OCI-LY1 (cell line): Measurements from ENCODE around the gene ZNF248.

Experiments used
- H2AFZ ChIP-seq: fragments of 200-600 bp; sonication (generic), shearing (Covaris generic); 2 replicates; pipeline ENCODE4 v1.6.0; 2014; ENCODE audit warnings: antibody characterized with exemption, mild to moderate bottlenecking, low read length
- H3F3A ChIP-seq: fragments of 200-600 bp; sonication (generic), shearing (Covaris generic); 2 replicates; pipeline ENCODE4 v1.6.0; 2014; ENCODE audit warnings: mild to moderate bottlenecking, antibody characterized with exemption, low read length, moderate library complexity; ENCODE audit not compliant: insufficient read depth
- H3K27ac ChIP-seq: fragments of 200-600 bp; sonication (generic); 2 replicates; pipeline ENCODE4 v1.5.1; 2014; ENCODE audit warnings: low read length, mixed run types, mild to moderate bottlenecking, low read depth; ENCODE audit not compliant: poor library complexity, severe bottlenecking
- H3K27me3 ChIP-seq: fragments of 200-600 bp; sonication (generic); 2 replicates; pipeline ENCODE4 v1.6.0; 2014; ENCODE audit warnings: antibody characterized with exemption, mild to moderate bottlenecking, low read length, moderate library complexity; ENCODE audit not compliant: insufficient read depth
- H3K36me3 ChIP-seq: fragments of 200-600 bp; sonication (generic); 2 replicates; pipeline ENCODE4 v1.6.1; 2014; ENCODE audit warnings: mild to moderate bottlenecking, antibody characterized with exemption, low read length, moderate library complexity, mixed read lengths; ENCODE audit not compliant: insufficient read depth
- H3K4me1 ChIP-seq: fragments of 200-600 bp; sonication (generic); 2 replicates; pipeline ENCODE4 v1.5.1; 2014; ENCODE audit warnings: mild to moderate bottlenecking, low read length, moderate library complexity; ENCODE audit not compliant: insufficient read depth, severe bottlenecking
- H3K4me2 ChIP-seq: fragments of 200-600 bp; sonication (generic), shearing (Covaris generic); 2 replicates; pipeline ENCODE4 v1.6.1; 2014; ENCODE audit warnings: low read length
- H3K4me3 ChIP-seq: fragments of 200-600 bp; sonication (generic); 2 replicates; pipeline ENCODE4 v1.5.1; 2014; ENCODE audit warnings: low read length, low read depth, mild to moderate bottlenecking, mixed read lengths; ENCODE audit not compliant: poor library complexity, severe bottlenecking
- H3K79me2 ChIP-seq: fragments of 200-600 bp; shearing (Covaris generic); 2 replicates; pipeline ENCODE4 v1.6.1; 2016; ENCODE audit warnings: mixed run types, low read length, mixed read lengths; ENCODE audit not compliant: insufficient read depth
- H3K9ac ChIP-seq: fragments of 200-600 bp; sonication (generic), shearing (Covaris generic); 2 replicates; pipeline ENCODE4 v1.6.1; 2014; ENCODE audit warnings: mild to moderate bottlenecking, low read length, mixed read lengths
- H3K9me2 ChIP-seq: fragments of 200-600 bp; sonication (generic), shearing (Covaris generic); 2 replicates; pipeline ENCODE4 v1.6.1; 2014; ENCODE audit warnings: low read depth, mild to moderate bottlenecking, low read length, mixed read lengths
- H3K9me3 ChIP-seq: fragments of 200-600 bp; shearing (Covaris generic); 2 replicates; pipeline ENCODE4 v1.6.1; 2014; ENCODE audit warnings: low read length, mixed read lengths
- H4K20me1 ChIP-seq: fragments of 200-600 bp; sonication (generic), shearing (Covaris generic); 2 replicates; pipeline ENCODE4 v1.6.0; 2016; ENCODE audit warnings: mild to moderate bottlenecking, low read length; ENCODE audit not compliant: insufficient read depth
- EZH2 ChIP-seq: fragments of 200-600 bp; sonication (generic), shearing (Covaris generic); IDR thresholded peaks from 2 replicates; pipeline ENCODE4 v1.8.0; 2017; ENCODE audit warnings: borderline replicate concordance, mixed run types, mild to moderate bottlenecking, antibody characterized with exemption, low read length, moderate library complexity, mixed read lengths
- TF ChIP-seq, protein P1 (sequence below): fragments of 200-600 bp; sonication (generic), shearing (Covaris generic); IDR thresholded peaks from 2 replicates; pipeline ENCODE4 v1.5.1; 2017; ENCODE audit warnings: mild to moderate bottlenecking, antibody characterized with exemption, low read length, moderate library complexity, mixed read lengths

The ZNF248 gene

DNA sequence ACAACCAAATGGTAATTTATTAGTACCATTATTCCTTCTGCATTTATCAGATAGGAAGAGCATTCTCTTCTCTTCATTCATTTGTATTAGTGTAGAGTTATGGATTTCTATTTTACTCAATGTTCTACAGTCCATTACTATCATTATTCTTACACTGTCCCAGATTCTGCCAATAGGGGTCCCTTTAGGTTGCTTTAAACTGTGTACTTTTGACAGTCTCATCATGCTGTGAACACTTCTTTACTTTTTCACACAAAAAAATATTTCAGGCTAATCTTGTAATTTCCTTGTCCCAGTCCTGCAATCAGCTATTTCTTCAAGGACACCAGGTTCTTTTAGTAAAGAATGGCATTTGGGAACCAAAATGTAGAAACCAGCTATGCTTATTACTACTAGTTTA, 99.3 kb downstream of the ZNF248 start:
- no peaks in the 10 kb centered on the region for H3K9me3 ChIP-seq
- H3K9ac ChIP-seq, result no peak overlapping the region
- H3K27me3 ChIP-seq, result no peaks in the 10 kb centered on the region
- H4K20me1 ChIP-seq, result no peaks in the 10 kb centered on the region
- H3K27ac ChIP-seq, result no peak overlapping the region
- H3K4me1 ChIP-seq, result no peaks in the 10 kb centered on the region
- H3K4me2 ChIP-seq, result no peak overlapping the region
- H3F3A ChIP-seq, result no peaks in the 10 kb centered on the region
- H3K9me2 ChIP-seq, result no peaks in the 10 kb centered on the region
- H2AFZ ChIP-seq, result no peak overlapping the region
- TF ChIP-seq, protein P1, sequence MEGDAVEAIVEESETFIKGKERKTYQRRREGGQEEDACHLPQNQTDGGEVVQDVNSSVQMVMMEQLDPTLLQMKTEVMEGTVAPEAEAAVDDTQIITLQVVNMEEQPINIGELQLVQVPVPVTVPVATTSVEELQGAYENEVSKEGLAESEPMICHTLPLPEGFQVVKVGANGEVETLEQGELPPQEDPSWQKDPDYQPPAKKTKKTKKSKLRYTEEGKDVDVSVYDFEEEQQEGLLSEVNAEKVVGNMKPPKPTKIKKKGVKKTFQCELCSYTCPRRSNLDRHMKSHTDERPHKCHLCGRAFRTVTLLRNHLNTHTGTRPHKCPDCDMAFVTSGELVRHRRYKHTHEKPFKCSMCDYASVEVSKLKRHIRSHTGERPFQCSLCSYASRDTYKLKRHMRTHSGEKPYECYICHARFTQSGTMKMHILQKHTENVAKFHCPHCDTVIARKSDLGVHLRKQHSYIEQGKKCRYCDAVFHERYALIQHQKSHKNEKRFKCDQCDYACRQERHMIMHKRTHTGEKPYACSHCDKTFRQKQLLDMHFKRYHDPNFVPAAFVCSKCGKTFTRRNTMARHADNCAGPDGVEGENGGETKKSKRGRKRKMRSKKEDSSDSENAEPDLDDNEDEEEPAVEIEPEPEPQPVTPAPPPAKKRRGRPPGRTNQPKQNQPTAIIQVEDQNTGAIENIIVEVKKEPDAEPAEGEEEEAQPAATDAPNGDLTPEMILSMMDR, result peak; percentile 39
- TF ChIP-seq EZH2, result no peak
- H3K36me3 ChIP-seq, result no peaks in the 10 kb centered on the region
- no peak overlapping the region for H3K4me3 ChIP-seq
- H3K79me2 ChIP-seq, result no peaks in the 10 kb centered on the region

DNA sequence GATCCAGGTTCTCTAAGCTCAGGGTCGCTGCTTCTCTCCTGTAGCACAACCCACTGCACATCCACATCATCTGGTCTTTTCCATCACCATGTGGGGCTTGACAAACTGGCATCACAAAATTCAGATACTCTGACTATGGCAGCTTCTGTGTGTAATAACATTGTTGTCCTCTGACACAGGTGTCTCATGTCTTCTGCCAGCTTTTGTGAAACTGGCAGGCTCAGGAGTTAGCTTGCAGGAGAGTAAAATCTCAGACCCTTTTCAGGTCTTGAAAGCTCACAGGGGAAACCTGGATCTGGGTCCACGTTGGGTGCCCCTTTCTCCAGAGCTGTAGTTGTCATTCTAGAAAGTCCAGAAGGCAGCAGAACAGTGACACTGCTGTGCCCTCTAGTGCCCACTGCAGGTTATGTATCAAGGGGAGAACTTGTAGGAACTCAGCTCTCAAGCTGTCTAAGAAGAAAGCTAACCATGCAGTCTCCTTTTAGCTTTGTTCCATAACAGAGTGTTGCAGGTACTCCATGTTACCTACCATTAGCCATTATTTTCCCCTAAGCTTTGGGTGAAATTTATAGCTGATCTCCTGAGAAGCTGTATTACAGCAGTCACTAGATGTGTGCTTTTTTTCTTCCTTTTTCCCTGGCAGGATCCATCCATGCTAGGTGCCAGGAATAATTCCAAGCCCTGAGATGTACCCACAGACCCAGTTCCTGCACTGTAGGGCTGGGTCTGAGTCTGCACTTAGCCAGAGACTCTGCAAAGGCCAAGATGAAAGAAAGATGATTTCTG, 102.7 kb downstream of the ZNF248 start:
- TF ChIP-seq, protein P1, result peak; percentile 72
- no peak for TF ChIP-seq EZH2
- Histone ChIP-seq H3K4me1 (no peaks in the 10 kb centered on the region), H3K9me2 (no peaks in the 10 kb centered on the region), H2AFZ (no peak overlapping the region), H3K27ac (no peak overlapping the region), H3F3A (no peaks in the 10 kb centered on the region), H3K79me2 (no peaks in the 10 kb centered on the region), H3K9ac (no peak overlapping the region), H3K9me3 (no peaks in the 10 kb centered on the region), H3K27me3 (no peaks in the 10 kb centered on the region), H3K4me2 (no peak overlapping the region), H3K4me3 (no peak overlapping the region), H4K20me1 (no peaks in the 10 kb centered on the region), H3K36me3 (no peaks in the 10 kb centered on the region)

- H3K9me3 ChIP-seq, result no peaks in the 10 kb centered on the region
- TF ChIP-seq, protein P1, result no peak
- TF ChIP-seq EZH2, result no peak
- H3K9me2 ChIP-seq, result no peaks in the 10 kb centered on the region
Measured at GRCh38 chr10:37752334-37752875, 105.0 kb downstream of the ZNF248 start.

More at GRCh38 chr10:37752334-37752875, 105.0 kb downstream of the ZNF248 start:
- Histone ChIP-seq H3K79me2 (no peaks in the 10 kb centered on the region), H3K9ac (no peak overlapping the region), H3F3A (no peaks in the 10 kb centered on the region), H3K27ac (no peak overlapping the region), H4K20me1 (no peaks in the 10 kb centered on the region), H3K4me1 (no peaks in the 10 kb centered on the region), H3K27me3 (no peaks in the 10 kb centered on the region), H3K4me3 (no peak overlapping the region), H2AFZ (no peak overlapping the region), H3K4me2 (no peak overlapping the region), H3K36me3 (no peaks in the 10 kb centered on the region)
